GM18868 (cell line): ENCODE data around the gene SELENOV.

Experiments used
- ATAC-seq: cut with Tn5 transposase; IDR thresholded peaks from one replicate; pipeline ENCODE4 v1.9.1; 2021; ENCODE audit warnings: mild to moderate bottlenecking, moderate library complexity; ENCODE audit not compliant: unreplicated experiment

SELENOV gene

GRCh38 chr19:39492788-39493187, 22.2 kb upstream of the SELENOV start:
- ATAC-seq: no peak

- ATAC-seq: no peak
These were observed 20.3 kb upstream of the SELENOV start for GRCh38 chr19:39494661-39495060.

- ATAC-seq: no peak
These were observed 18.9 kb upstream of the SELENOV start for GRCh38 chr19:39496063-39496462.

- no peak for ATAC-seq
These were observed 17.3 kb upstream of the SELENOV start for GRCh38 chr19:39497701-39497995.

- no peak for ATAC-seq
These were observed 16.7 kb upstream of the SELENOV start for GRCh38 chr19:39497996-39498797.

- no peak for ATAC-seq
These were observed 15.9 kb upstream of the SELENOV start, which contains the start of gene DLL3 for GRCh38 chr19:39498798-39499642. Gene DLL3, plus strand, starts transcription at chr19:39498947. Its CDS starts 28 bp downstream, at chr19:39498975.

- no peak for ATAC-seq
These were observed 15.0 kb upstream of the SELENOV start for GRCh38 chr19:39499932-39500331.

- ATAC-seq: no peak
These were observed 14.4 kb upstream of the SELENOV start for GRCh38 chr19:39500543-39500942.

GRCh38 chr19:39501340-39501739, 13.6 kb upstream of the SELENOV start:
- no peak for ATAC-seq

- no peak for ATAC-seq
These were observed 12.1 kb upstream of the SELENOV start for GRCh38 chr19:39502640-39503417.

GRCh38 chr19:39506598-39506943, 8.4 kb upstream of the SELENOV start:
- ATAC-seq: no peak

GRCh38 chr19:39506944-39507714, 7.8 kb upstream of the SELENOV start:
- ATAC-seq: no peak

- ATAC-seq: no peak
These were observed 7.1 kb upstream of the SELENOV start for GRCh38 chr19:39507715-39508364.

GRCh38 chr19:39508629-39509028, 6.3 kb upstream of the SELENOV start:
- ATAC-seq: no peak

GRCh38 chr19:39509233-39509632, 5.7 kb upstream of the SELENOV start:
- no peak for ATAC-seq

GRCh38 chr19:39512988-39513387, 2.0 kb upstream of the SELENOV start:
- ATAC-seq: no peak

- no peak for ATAC-seq
These were observed 732 bp downstream of the SELENOV start for GRCh38 chr19:39515551-39516191.

- ATAC-seq: no peak
These were observed 1.3 kb downstream of the SELENOV start for GRCh38 chr19:39516270-39516669.

- ATAC-seq: no peak
These were observed 2.5 kb downstream of the SELENOV start for GRCh38 chr19:39517432-39517831.

GRCh38 chr19:39518458-39518857, 3.5 kb downstream of the SELENOV start:
- ATAC-seq: no peak
